ENCODE data around the gene TSPY1. TPM values are rescaled to one million over a fixed set of nuclear protein-coding genes. Genes with fewer than 3 reads are reported as not detected.
"Not testable (repeated sequence)": the region's sequence is repeated elsewhere in the genome, so short reads cannot be mapped to it uniquely, and the experiment has no call there.

Gene TSPY1
- not detected for polyA plus RNA-seq

- not testable (repeated sequence) for DNase-seq; H3K36me3 Mint-ChIP-seq; H3K4me1 Mint-ChIP-seq; H3K9me3 Mint-ChIP-seq; H3K27ac Mint-ChIP-seq; H3K27me3 Mint-ChIP-seq (ENCODE audit: low read depth in 3 of 3); H3K4me3 Mint-ChIP-seq
Measured at GRCh38 chrY:9466655-9467054, at the start of gene TSPY1. TSPY1 (plus strand) TSS chrY:9466955; CDS start chrY:9467001, 46 bp downstream.

- not testable (repeated sequence) for DNase-seq; H3K27me3 Mint-ChIP-seq (ENCODE audit: low read depth in 3 of 3); H3K27ac Mint-ChIP-seq; H3K4me3 Mint-ChIP-seq; H3K4me1 Mint-ChIP-seq; H3K9me3 Mint-ChIP-seq; H3K36me3 Mint-ChIP-seq
Measured at GRCh38 chrY:9486967-9487366, 20.2 kb downstream of the TSPY1 start, which contains the start of gene TSPY9. TSPY9 (plus strand) TSS chrY:9487267; CDS start chrY:9487313, 46 bp downstream.

- not testable (repeated sequence) for H3K27ac Mint-ChIP-seq; H3K4me3 Mint-ChIP-seq; H3K27me3 Mint-ChIP-seq (ENCODE audit: low read depth in 3 of 3); H3K9me3 Mint-ChIP-seq; H3K36me3 Mint-ChIP-seq; DNase-seq; H3K4me1 Mint-ChIP-seq
Measured at GRCh38 chrY:9504396-9504795, 37.6 kb downstream of the TSPY1 start.

GRCh38 chrY:9516287-9516686 is 49.5 kb downstream of the TSPY1 start:
- not testable (repeated sequence) for H3K4me1 Mint-ChIP-seq; DNase-seq; H3K4me3 Mint-ChIP-seq; H3K27me3 Mint-ChIP-seq (ENCODE audit: low read depth in 3 of 3); H3K27ac Mint-ChIP-seq; H3K9me3 Mint-ChIP-seq; H3K36me3 Mint-ChIP-seq

Other genes starting within 250 kb of the TSPY1 start
- not detected for gene TSPY4, start 129.5 kb upstream of the TSPY1 start, polyA plus RNA-seq
- not detected for gene TSPY8, start 109.2 kb upstream of the TSPY1 start, polyA plus RNA-seq
- not detected for gene TSPY3, start 68.5 kb upstream of the TSPY1 start, polyA plus RNA-seq
- not detected for gene TSPY9, start 20.3 kb downstream of the TSPY1 start, polyA plus RNA-seq
- gene TSPY10, start 60.9 kb downstream of the TSPY1 start, polyA plus RNA-seq = not detected

All from immature natural killer cell (primary cell).